ENCODE results near the gene FGD6.

- TF ChIP-seq, protein P1, sequence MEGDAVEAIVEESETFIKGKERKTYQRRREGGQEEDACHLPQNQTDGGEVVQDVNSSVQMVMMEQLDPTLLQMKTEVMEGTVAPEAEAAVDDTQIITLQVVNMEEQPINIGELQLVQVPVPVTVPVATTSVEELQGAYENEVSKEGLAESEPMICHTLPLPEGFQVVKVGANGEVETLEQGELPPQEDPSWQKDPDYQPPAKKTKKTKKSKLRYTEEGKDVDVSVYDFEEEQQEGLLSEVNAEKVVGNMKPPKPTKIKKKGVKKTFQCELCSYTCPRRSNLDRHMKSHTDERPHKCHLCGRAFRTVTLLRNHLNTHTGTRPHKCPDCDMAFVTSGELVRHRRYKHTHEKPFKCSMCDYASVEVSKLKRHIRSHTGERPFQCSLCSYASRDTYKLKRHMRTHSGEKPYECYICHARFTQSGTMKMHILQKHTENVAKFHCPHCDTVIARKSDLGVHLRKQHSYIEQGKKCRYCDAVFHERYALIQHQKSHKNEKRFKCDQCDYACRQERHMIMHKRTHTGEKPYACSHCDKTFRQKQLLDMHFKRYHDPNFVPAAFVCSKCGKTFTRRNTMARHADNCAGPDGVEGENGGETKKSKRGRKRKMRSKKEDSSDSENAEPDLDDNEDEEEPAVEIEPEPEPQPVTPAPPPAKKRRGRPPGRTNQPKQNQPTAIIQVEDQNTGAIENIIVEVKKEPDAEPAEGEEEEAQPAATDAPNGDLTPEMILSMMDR (IDR thresholded peaks at IDR 0.05): no peak
- no peak for TF ChIP-seq EZH2 (IDR thresholded peaks at IDR 0.05; ENCODE audit: borderline replicate concordance, insufficient read depth, low read depth, low read length, poor library complexity, severe bottlenecking)
Measured at GRCh38 chr12:95054206-95054605, 163.1 kb downstream of the FGD6 start.
